ENCODE results near the gene AK1.

The AK1 gene

GRCh38 chr9:127869310-127870152 lies 7.9 kb downstream of the AK1 start:
- no peak overlapping the region for H4K5ac ChIP-seq (ENCODE audit: low read length)

GRCh38 chr9:127868278-127868902 lies 9.1 kb downstream of the AK1 start:
- Histone ChIP-seq H2AK5ac (ENCODE audit: low read length) (no peak overlapping the region), H2BK120ac (ENCODE audit: low read depth, low read length) (no peak overlapping the region), H3K36me3 (ENCODE audit: control insufficient read depth, insufficient read depth, low read length) (peaks cover 2% of the 10 kb centered on the region), H3K27me3 (ENCODE audit: insufficient read depth, low read length, poor library complexity) (no peaks in the 10 kb centered on the region), H3K56ac (ENCODE audit: low read length) (no peak overlapping the region), H3K27ac (ENCODE audit: low read depth, low read length) (no peak overlapping the region), H4K5ac (ENCODE audit: low read length) (no peak overlapping the region), H3K4me2 (ENCODE audit: low read length) (no peak overlapping the region), H3K23ac (ENCODE audit: low read length) (no peak overlapping the region), H4K8ac (ENCODE audit: low read depth, low read length) (no peak overlapping the region), H3K9ac (ENCODE audit: low read length) (no peak overlapping the region), H3K79me2 (ENCODE audit: control insufficient read depth, insufficient read depth, low read length) (no peaks in the 10 kb centered on the region), H3K4ac (ENCODE audit: low read depth, low read length) (no peak overlapping the region), H3K79me1 (ENCODE audit: low read length) (no peaks in the 10 kb centered on the region), H3K4me1 (ENCODE audit: control insufficient read depth, low read depth, low read length) (no peaks in the 10 kb centered on the region), H2BK5ac (ENCODE audit: low read length) (no peak overlapping the region), H2BK15ac (replicated peaks; ENCODE audit: low read depth) (no peak overlapping the region), H3K4me3 (ENCODE audit: low read length) (no peak overlapping the region), H3K18ac (ENCODE audit: low read length) (no peak overlapping the region)
- no CpG with 5 or more reads among the region's 18 CpGs for WGBS (ENCODE audit: extremely low coverage, insufficient coverage, low lambda C conversion rate)
- DNase-seq: no peak

More at GRCh38 chr9:127869310-127870152, 7.9 kb downstream of the AK1 start:
- DNase-seq: peak; percentile 86
- Histone ChIP-seq H3K4me1 (ENCODE audit: control insufficient read depth, low read depth, low read length) (no peaks in the 10 kb centered on the region), H4K8ac (ENCODE audit: low read depth, low read length) (no peak overlapping the region), H3K18ac (ENCODE audit: low read length) (no peak overlapping the region), H3K4ac (ENCODE audit: low read depth, low read length) (no peak overlapping the region), H2BK15ac (replicated peaks; ENCODE audit: low read depth) (no peak overlapping the region), H3K56ac (ENCODE audit: low read length) (peak overlapping the region; percentile 57), H3K79me2 (ENCODE audit: control insufficient read depth, insufficient read depth, low read length) (no peaks in the 10 kb centered on the region), H3K27ac (ENCODE audit: low read depth, low read length) (no peak overlapping the region), H2BK5ac (ENCODE audit: low read length) (no peak overlapping the region), H3K4me3 (ENCODE audit: low read length) (no peak overlapping the region), H3K36me3 (ENCODE audit: control insufficient read depth, insufficient read depth, low read length) (peaks cover 2% of the 10 kb centered on the region), H3K4me2 (ENCODE audit: low read length) (no peak overlapping the region), H3K23ac (ENCODE audit: low read length) (no peak overlapping the region), H3K79me1 (ENCODE audit: low read length) (no peaks in the 10 kb centered on the region), H3K27me3 (ENCODE audit: insufficient read depth, low read length, poor library complexity) (no peaks in the 10 kb centered on the region), H2BK120ac (ENCODE audit: low read depth, low read length) (no peak overlapping the region), H3K9ac (ENCODE audit: low read length) (no peak overlapping the region), H2AK5ac (ENCODE audit: low read length) (no peak overlapping the region)
- no CpG with 5 or more reads among the region's 18 CpGs for WGBS (ENCODE audit: extremely low coverage, insufficient coverage, low lambda C conversion rate)

GRCh38 chr9:127867356-127868277 lies 9.9 kb downstream of the AK1 start:
- Histone ChIP-seq H3K27ac (ENCODE audit: low read depth, low read length) (no peak overlapping the region), H3K4me2 (ENCODE audit: low read length) (no peak overlapping the region), H2BK15ac (replicated peaks; ENCODE audit: low read depth) (no peak overlapping the region), H3K79me1 (ENCODE audit: low read length) (no peaks in the 10 kb centered on the region), H2AK5ac (ENCODE audit: low read length) (no peak overlapping the region), H3K36me3 (ENCODE audit: control insufficient read depth, insufficient read depth, low read length) (peaks cover 2% of the 10 kb centered on the region), H3K4me1 (ENCODE audit: control insufficient read depth, low read depth, low read length) (no peaks in the 10 kb centered on the region), H3K27me3 (ENCODE audit: insufficient read depth, low read length, poor library complexity) (no peaks in the 10 kb centered on the region), H3K9ac (ENCODE audit: low read length) (no peak overlapping the region), H3K23ac (ENCODE audit: low read length) (no peak overlapping the region), H3K4ac (ENCODE audit: low read depth, low read length) (no peak overlapping the region), H3K18ac (ENCODE audit: low read length) (no peak overlapping the region), H3K4me3 (ENCODE audit: low read length) (no peak overlapping the region), H2BK120ac (ENCODE audit: low read depth, low read length) (no peak overlapping the region), H3K79me2 (ENCODE audit: control insufficient read depth, insufficient read depth, low read length) (no peaks in the 10 kb centered on the region), H4K8ac (ENCODE audit: low read depth, low read length) (no peak overlapping the region), H2BK5ac (ENCODE audit: low read length) (no peak overlapping the region), H4K5ac (ENCODE audit: low read length) (no peak overlapping the region), H3K56ac (ENCODE audit: low read length) (peak overlapping the region; percentile 60)
- no peak for DNase-seq
- no CpG with 5 or more reads among the region's 30 CpGs for WGBS (ENCODE audit: extremely low coverage, insufficient coverage, low lambda C conversion rate)

- no peak overlapping the region for H2BK15ac ChIP-seq (replicated peaks; ENCODE audit: low read depth)
- peaks cover 2% of the 10 kb centered on the region for H3K36me3 ChIP-seq (ENCODE audit: control insufficient read depth, insufficient read depth, low read length)
- no peak overlapping the region for H3K18ac ChIP-seq (ENCODE audit: low read length)
- H3K79me1 ChIP-seq (ENCODE audit: low read length): no peaks in the 10 kb centered on the region
- H2BK5ac ChIP-seq (ENCODE audit: low read length): no peak overlapping the region
- DNase-seq: no peak
- no peak overlapping the region for H2AK5ac ChIP-seq (ENCODE audit: low read length)
- no peaks in the 10 kb centered on the region for H3K27me3 ChIP-seq (ENCODE audit: insufficient read depth, low read length, poor library complexity)
- H3K4me2 ChIP-seq (ENCODE audit: low read length): no peak overlapping the region
- H2BK120ac ChIP-seq (ENCODE audit: low read depth, low read length): no peak overlapping the region
- no peak overlapping the region for H3K27ac ChIP-seq (ENCODE audit: low read depth, low read length)
- no peak overlapping the region for H4K5ac ChIP-seq (ENCODE audit: low read length)
- no peak overlapping the region for H3K4me3 ChIP-seq (ENCODE audit: low read length)
- H3K79me2 ChIP-seq (ENCODE audit: control insufficient read depth, insufficient read depth, low read length): no peaks in the 10 kb centered on the region
- no peak overlapping the region for H3K4ac ChIP-seq (ENCODE audit: low read depth, low read length)
- H4K8ac ChIP-seq (ENCODE audit: low read depth, low read length): no peak overlapping the region
- H3K56ac ChIP-seq (ENCODE audit: low read length): no peak overlapping the region
- no peaks in the 10 kb centered on the region for H3K4me1 ChIP-seq (ENCODE audit: control insufficient read depth, low read depth, low read length)
- no peak overlapping the region for H3K9ac ChIP-seq (ENCODE audit: low read length)
- WGBS (ENCODE audit: extremely low coverage, insufficient coverage, low lambda C conversion rate): no CpG with 5 or more reads among the region's 13 CpGs
- H3K23ac ChIP-seq (ENCODE audit: low read length): no peak overlapping the region
Measured at GRCh38 chr9:127866535-127866934, 10.9 kb downstream of the AK1 start.

- no peak overlapping the region for H2BK120ac ChIP-seq (ENCODE audit: low read depth, low read length)
- H3K9ac ChIP-seq (ENCODE audit: low read length): no peak overlapping the region
- H2AK5ac ChIP-seq (ENCODE audit: low read length): no peak overlapping the region
- H3K4me1 ChIP-seq (ENCODE audit: control insufficient read depth, low read depth, low read length): no peaks in the 10 kb centered on the region
- H3K27ac ChIP-seq (ENCODE audit: low read depth, low read length): no peak overlapping the region
- no peaks in the 10 kb centered on the region for H3K27me3 ChIP-seq (ENCODE audit: insufficient read depth, low read length, poor library complexity)
- no peak overlapping the region for H4K5ac ChIP-seq (ENCODE audit: low read length)
- H3K79me1 ChIP-seq (ENCODE audit: low read length): no peaks in the 10 kb centered on the region
- no peak overlapping the region for H2BK15ac ChIP-seq (replicated peaks; ENCODE audit: low read depth)
- H3K79me2 ChIP-seq (ENCODE audit: control insufficient read depth, insufficient read depth, low read length): no peaks in the 10 kb centered on the region
- peak overlapping the region; percentile 3 for H3K56ac ChIP-seq (ENCODE audit: low read length)
- no peak overlapping the region for H3K4me2 ChIP-seq (ENCODE audit: low read length)
- no peak overlapping the region for H4K8ac ChIP-seq (ENCODE audit: low read depth, low read length)
- no peak overlapping the region for H3K23ac ChIP-seq (ENCODE audit: low read length)
- no peak overlapping the region for H2BK5ac ChIP-seq (ENCODE audit: low read length)
- H3K4me3 ChIP-seq (ENCODE audit: low read length): no peak overlapping the region
- 100% methylated on average over 1 of the region's 19 CpGs for WGBS (ENCODE audit: extremely low coverage, insufficient coverage, low lambda C conversion rate)
- peaks cover under 1% of the 10 kb centered on the region for H3K36me3 ChIP-seq (ENCODE audit: control insufficient read depth, insufficient read depth, low read length)
- H3K18ac ChIP-seq (ENCODE audit: low read length): no peak overlapping the region
- no peak overlapping the region for H3K4ac ChIP-seq (ENCODE audit: low read depth, low read length)
- DNase-seq: no peak
Measured at GRCh38 chr9:127865645-127866464, 11.6 kb downstream of the AK1 start.
